ENCODE measurements around the gene SLC24A3.

SLC24A3 gene

GRCh38 chr20:19466206-19466928 lies 253.9 kb downstream of the SLC24A3 start:
- TF ChIP-seq CTCF (conservative IDR thresholded peaks at IDR 0.05; ENCODE audit: low read length): no peak
- H3K4me3 ChIP-seq (ENCODE audit: low read length): no peak overlapping the region
- DNase-seq (ENCODE audit: low read depth): no peak

- H3K4me3 ChIP-seq (ENCODE audit: low read length): no peak overlapping the region
- TF ChIP-seq CTCF (conservative IDR thresholded peaks at IDR 0.05; ENCODE audit: low read length): no peak
Measured at GRCh38 chr20:19473216-19473921, 260.9 kb downstream of the SLC24A3 start.

GRCh38 chr20:19473922-19474286 lies 261.5 kb downstream of the SLC24A3 start:
- no peak for DNase-seq (ENCODE audit: low read depth)
- no peak overlapping the region for H3K4me3 ChIP-seq (ENCODE audit: low read length)
- TF ChIP-seq CTCF (conservative IDR thresholded peaks at IDR 0.05; ENCODE audit: low read length): no peak

More at GRCh38 chr20:19473216-19473921, 260.9 kb downstream of the SLC24A3 start:
- DNase-seq (ENCODE audit: low read depth): no peak

- DNase-seq (ENCODE audit: low read depth): no peak
- TF ChIP-seq CTCF (conservative IDR thresholded peaks at IDR 0.05; ENCODE audit: low read length): no peak
- H3K4me3 ChIP-seq (ENCODE audit: low read length): no peak overlapping the region
Measured at GRCh38 chr20:19478320-19478895, 266.0 kb downstream of the SLC24A3 start.

- no peak overlapping the region for H3K4me3 ChIP-seq (ENCODE audit: low read length)
- TF ChIP-seq CTCF (conservative IDR thresholded peaks at IDR 0.05; ENCODE audit: low read length): no peak
- DNase-seq (ENCODE audit: low read depth): no peak
Measured at GRCh38 chr20:19482726-19483125, 270.3 kb downstream of the SLC24A3 start.

- no peak for TF ChIP-seq CTCF (conservative IDR thresholded peaks at IDR 0.05; ENCODE audit: low read length)
- no peak overlapping the region for H3K4me3 ChIP-seq (ENCODE audit: low read length)
- DNase-seq (ENCODE audit: low read depth): no peak
Measured at GRCh38 chr20:19483309-19483708, 270.9 kb downstream of the SLC24A3 start.

All from AG10803 (cell line).